ENCODE results near the gene AJAP1. TPM values are rescaled to one million over a fixed set of nuclear protein-coding genes. Genes with fewer than 3 reads are reported as not detected.

AJAP1 gene
- total RNA-seq, 1 donor from 2014 or later = 0.11 TPM

GRCh38 chr1:4671828-4672227 lies 17.4 kb downstream of the AJAP1 start:
- no peak for DNase-seq (ENCODE audit: low spot score)
- intact Hi-C loops (cut with DNase I) = no loop called here

- intact Hi-C loops (cut with DNase I) = no loop called here
- DNase-seq (ENCODE audit: low spot score) = no peak
These were observed 19.1 kb downstream of the AJAP1 start for GRCh38 chr1:4673494-4673893.

- intact Hi-C loops (cut with DNase I) = no loop called here
- no peak for DNase-seq (ENCODE audit: low spot score)
These were observed 19.7 kb downstream of the AJAP1 start for GRCh38 chr1:4674117-4674516.

GRCh38 chr1:4674676-4675075 lies 20.3 kb downstream of the AJAP1 start:
- intact Hi-C loops (cut with DNase I) = no loop called here

GRCh38 chr1:4675454-4676186 lies 21.2 kb downstream of the AJAP1 start:
- no peak for DNase-seq (ENCODE audit: low spot score)
- intact Hi-C loops (cut with DNase I) = no loop called here

More at GRCh38 chr1:4674676-4675075, 20.3 kb downstream of the AJAP1 start:
- no peak for DNase-seq (ENCODE audit: low spot score)

GRCh38 chr1:4676253-4676652 lies 21.8 kb downstream of the AJAP1 start:
- DNase-seq (ENCODE audit: low spot score) = no peak
- intact Hi-C loops (cut with DNase I) = no loop called here

- intact Hi-C loops (cut with DNase I) = no loop called here
- DNase-seq (ENCODE audit: low spot score) = no peak
These were observed 23.2 kb downstream of the AJAP1 start for GRCh38 chr1:4677608-4678007.

- DNase-seq (ENCODE audit: low spot score) = no peak
- intact Hi-C loops (cut with DNase I) = no loop called here
These were observed 23.8 kb downstream of the AJAP1 start for GRCh38 chr1:4678066-4678717.

- intact Hi-C loops (cut with DNase I) = no loop called here
- DNase-seq (ENCODE audit: low spot score) = no peak
These were observed 26.6 kb downstream of the AJAP1 start for GRCh38 chr1:4681026-4681425.

GRCh38 chr1:4682607-4683220 lies 28.3 kb downstream of the AJAP1 start:
- intact Hi-C loops (cut with DNase I) = no loop called here
- DNase-seq (ENCODE audit: low spot score) = no peak

- no peak for DNase-seq (ENCODE audit: low spot score)
- intact Hi-C loops (cut with DNase I) = no loop called here
These were observed 29.7 kb downstream of the AJAP1 start for GRCh38 chr1:4684136-4684535.

- no peak for DNase-seq (ENCODE audit: low spot score)
- intact Hi-C loops (cut with DNase I) = no loop called here
These were observed 30.6 kb downstream of the AJAP1 start for GRCh38 chr1:4684864-4685522.

GRCh38 chr1:4685523-4685865 lies 31.1 kb downstream of the AJAP1 start:
- intact Hi-C loops (cut with DNase I) = no loop called here
- DNase-seq (ENCODE audit: low spot score) = no peak

GRCh38 chr1:4687943-4688342 lies 33.5 kb downstream of the AJAP1 start:
- no peak for DNase-seq (ENCODE audit: low spot score)
- intact Hi-C loops (cut with DNase I) = no loop called here

GRCh38 chr1:4689271-4689935 lies 35.0 kb downstream of the AJAP1 start:
- intact Hi-C loops (cut with DNase I) = no loop called here
- DNase-seq (ENCODE audit: low spot score) = no peak

GRCh38 chr1:4689941-4690635 lies 35.7 kb downstream of the AJAP1 start:
- DNase-seq (ENCODE audit: low spot score) = no peak
- intact Hi-C loops (cut with DNase I) = no loop called here

- intact Hi-C loops (cut with DNase I) = no loop called here
These were observed 36.7 kb downstream of the AJAP1 start for GRCh38 chr1:4690951-4691675.

GRCh38 chr1:4691766-4692405 lies 37.5 kb downstream of the AJAP1 start:
- intact Hi-C loops (cut with DNase I) = no loop called here
- no peak for DNase-seq (ENCODE audit: low spot score)

More at GRCh38 chr1:4690951-4691675, 36.7 kb downstream of the AJAP1 start:
- no peak for DNase-seq (ENCODE audit: low spot score)

All from cardiac septum (tissue), 1 donor.